Right forelimb (tissue), 1 donor: ENCODE measurements around the gene C19orf18.

ENCODE experiments used
- DNase-seq: peaks from one replicate; pipeline ENCODE4 v3.0.0-alpha.2; 2018

Gene C19orf18

GRCh38 chr19:57947419-57948134 lies 26.8 kb downstream of the C19orf18 start, which contains the start of gene ZNF256:
ZNF256 (minus strand) TSS chr19:57947706; CDS start chr19:57947474, 232 bp downstream.
- peak; percentile 96 for DNase-seq

- no peak for DNase-seq
Observed at GRCh38 chr19:57947088-57947418, 27.3 kb downstream of the C19orf18 start.

GRCh38 chr19:57946316-57946715 lies 28.0 kb downstream of the C19orf18 start:
- no peak for DNase-seq

- no peak for DNase-seq
Observed at GRCh38 chr19:57941593-57941992, 32.7 kb downstream of the C19orf18 start.

- no peak for DNase-seq
Observed at GRCh38 chr19:57935731-57936130, 38.6 kb downstream of the C19orf18 start.

- peak; percentile 81 for DNase-seq
Observed at GRCh38 chr19:57934820-57935665, 39.3 kb downstream of the C19orf18 start, which contains the start of gene ZNF418. ZNF418 (minus strand) TSS chr19:57935402; CDS start chr19:57933822, 1,580 bp downstream.

- DNase-seq, result no peak
Observed at GRCh38 chr19:57927587-57927986, 46.7 kb downstream of the C19orf18 start.

GRCh38 chr19:57916168-57916995 lies 58.0 kb downstream of the C19orf18 start, which contains the start of gene ZNF417:
ZNF417 (minus strand) TSS chr19:57916592; CDS start chr19:57916411, 181 bp downstream.
- peak; percentile 87 for DNase-seq

GRCh38 chr19:57914531-57914930 lies 59.8 kb downstream of the C19orf18 start:
- DNase-seq, result no peak
